ENCODE results near the gene SERPINF2. TPM values are rescaled to one million over a fixed set of nuclear protein-coding genes. Genes with fewer than 3 reads are reported as not detected.

The SERPINF2 gene
- total RNA-seq, 1 donor from 2014 or later, result 0.82 TPM

- H3K9me3 Mint-ChIP-seq, result no peaks in the 10 kb centered on the region
- intact Hi-C loops (cut with micrococcal nuclease), result no loop called here
- no peaks in the 10 kb centered on the region for H3K27me3 Mint-ChIP-seq
- peaks cover 33% of the 10 kb centered on the region for H3K4me1 Mint-ChIP-seq
- CTCF ChIA-PET, result interaction anchor here (1.3 to 6.3 kb wide), 9 partner anchors 10 to 463 kb away, joined by 3 to 175 read pairs (median 34); partner anchors contain the start of gene WDR81
- H3K4me3 Mint-ChIP-seq, result peak overlapping the region; percentile 66
- TF ChIP-seq CTCF (IDR thresholded peaks at IDR 0.05), result no peak
- DNase-seq, result no peak
- POLR2A ChIA-PET, result interaction anchor here (0.6 to 3.8 kb wide), 13 partner anchors 11 to 159 kb away, joined by 3 to 113 read pairs (median 8); partner anchors contain the start of gene WDR81
- H3K27ac Mint-ChIP-seq, result peak overlapping the region; percentile 84
- ATAC-seq (ENCODE audit: low read depth), result no peak
- peaks cover 59% of the 10 kb centered on the region for H3K36me3 Mint-ChIP-seq (ENCODE audit: low read depth)
These were observed 39.5 kb downstream of the SERPINF2 start for GRCh38 chr17:1782171-1782567.

- POLR2A ChIA-PET, result interaction anchor here (0.7 to 3.8 kb wide), 12 partner anchors 12 to 268 kb away, joined by 3 to 113 read pairs (median 14); partner anchors contain the start of genes PRPF8, RPA1, SMYD4 and WDR81
- DNase-seq, result no peak
- Mint-ChIP-seq H3K4me1 (peaks cover 33% of the 10 kb centered on the region), H3K9me3 (no peaks in the 10 kb centered on the region), H3K36me3 (ENCODE audit: low read depth) (peaks cover 58% of the 10 kb centered on the region), H3K27ac (peak overlapping the region; percentile 84), H3K27me3 (no peaks in the 10 kb centered on the region), H3K4me3 (peak overlapping the region; percentile 44)
- CTCF ChIA-PET, result interaction anchor here (0.8 to 6.3 kb wide), 21 partner anchors 11 to 462 kb away, joined by 3 to 175 read pairs (median 9); partner anchors contain the start of genes RILP and WDR81
- peak; percentile 22 for ATAC-seq (ENCODE audit: low read depth)
- intact Hi-C loops (cut with micrococcal nuclease), result loop anchor here (1.0 kb wide), 1 partner anchor 12 kb away; no protein-coding TSS in a partner anchor
- TF ChIP-seq CTCF (IDR thresholded peaks at IDR 0.05), result no peak
These were observed 40.6 kb downstream of the SERPINF2 start for GRCh38 chr17:1783271-1783670.

- peak overlapping the region; percentile 84 for H3K27ac Mint-ChIP-seq
These were observed 41.4 kb downstream of the SERPINF2 start for GRCh38 chr17:1783834-1784611.

GRCh38 chr17:1785930-1786329 lies 43.3 kb downstream of the SERPINF2 start:
- ChIA-PET CTCF (interaction anchor here (6.3 kb wide), 1 partner anchor 64 kb away, joined by 175 read pairs; the partner anchor contains the start of gene WDR81), POLR2A (no interaction called here)
- Mint-ChIP-seq H3K36me3 (ENCODE audit: low read depth) (peaks cover 47% of the 10 kb centered on the region), H3K9me3 (no peaks in the 10 kb centered on the region), H3K4me1 (peaks cover 35% of the 10 kb centered on the region), H3K27ac (peak overlapping the region; percentile 21), H3K27me3 (no peaks in the 10 kb centered on the region), H3K4me3 (no peak overlapping the region)
- ATAC-seq (ENCODE audit: low read depth) (no peak), DNase-seq (no peak)
- intact Hi-C loops (cut with micrococcal nuclease), result no loop called here
- TF ChIP-seq CTCF (IDR thresholded peaks at IDR 0.05), result no peak

More at GRCh38 chr17:1783834-1784611, 41.4 kb downstream of the SERPINF2 start:
- intact Hi-C loops (cut with micrococcal nuclease), result loop anchor here (1.0 kb wide), 5 partner anchors 13 to 115 kb away; partner anchors contain the start of gene PRPF8
- Mint-ChIP-seq H3K9me3 (no peaks in the 10 kb centered on the region), H3K36me3 (ENCODE audit: low read depth) (peaks cover 57% of the 10 kb centered on the region), H3K27me3 (no peaks in the 10 kb centered on the region), H3K4me3 (peak overlapping the region; percentile 44), H3K4me1 (peaks cover 33% of the 10 kb centered on the region)
- no peak for DNase-seq
- no peak for TF ChIP-seq CTCF (IDR thresholded peaks at IDR 0.05)
- peak; percentile 90 for ATAC-seq (ENCODE audit: low read depth)
- POLR2A ChIA-PET, result interaction anchor here (0.6 to 3.8 kb wide), 13 partner anchors 12 to 268 kb away, joined by 3 to 113 read pairs (median 8); partner anchors contain the start of genes PRPF8, RPA1, SMYD4 and WDR81
- CTCF ChIA-PET, result interaction anchor here (0.7 to 6.3 kb wide), 21 partner anchors 12 to 460 kb away, joined by 3 to 175 read pairs (median 9); partner anchors contain the start of genes RILP and WDR81

GRCh38 chr17:1786708-1787107 lies 44.0 kb downstream of the SERPINF2 start:
- Mint-ChIP-seq H3K9me3 (no peaks in the 10 kb centered on the region), H3K4me3 (no peak overlapping the region), H3K27me3 (no peaks in the 10 kb centered on the region), H3K36me3 (ENCODE audit: low read depth) (peaks cover 44% of the 10 kb centered on the region), H3K27ac (no peak overlapping the region), H3K4me1 (peaks cover 30% of the 10 kb centered on the region)
- intact Hi-C loops (cut with micrococcal nuclease), result no loop called here
- DNase-seq (no peak), ATAC-seq (ENCODE audit: low read depth) (no peak)
- ChIA-PET POLR2A (no interaction called here), CTCF (interaction anchor here (6.3 kb wide), 1 partner anchor 65 kb away, joined by 175 read pairs; the partner anchor contains the start of gene WDR81)
- TF ChIP-seq CTCF (IDR thresholded peaks at IDR 0.05), result no peak
